GM18498 (cell line): ENCODE data around the gene COTL1.

ENCODE experiments used
- ATAC-seq: cut with Tn5 transposase; IDR thresholded peaks from one replicate; pipeline ENCODE4 v1.9.1; 2021; ENCODE audit warnings: mild to moderate bottlenecking, moderate library complexity; ENCODE audit not compliant: unreplicated experiment

Gene COTL1

DNA sequence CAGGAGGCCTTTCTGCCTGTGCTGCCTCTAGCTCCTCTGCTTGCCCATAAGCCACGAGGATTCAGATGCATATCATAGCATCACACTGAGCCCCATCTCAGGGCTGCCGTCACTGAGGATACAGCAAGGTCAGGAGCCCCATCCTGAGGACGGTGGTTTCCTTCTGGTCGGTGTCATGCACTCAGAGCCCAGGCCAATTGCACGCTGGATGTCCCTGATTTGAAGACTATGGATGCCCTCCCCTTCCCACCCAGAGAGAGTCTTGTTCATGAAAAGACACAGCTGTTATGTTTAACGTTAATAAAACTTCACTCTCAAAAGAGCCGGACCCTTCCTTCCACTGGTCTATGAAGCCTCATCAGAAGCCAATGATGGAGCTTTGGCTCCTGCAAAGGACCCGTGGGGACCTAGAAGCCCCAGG is 19.9 kb downstream of the COTL1 start:
- ATAC-seq, result no peak

DNA sequence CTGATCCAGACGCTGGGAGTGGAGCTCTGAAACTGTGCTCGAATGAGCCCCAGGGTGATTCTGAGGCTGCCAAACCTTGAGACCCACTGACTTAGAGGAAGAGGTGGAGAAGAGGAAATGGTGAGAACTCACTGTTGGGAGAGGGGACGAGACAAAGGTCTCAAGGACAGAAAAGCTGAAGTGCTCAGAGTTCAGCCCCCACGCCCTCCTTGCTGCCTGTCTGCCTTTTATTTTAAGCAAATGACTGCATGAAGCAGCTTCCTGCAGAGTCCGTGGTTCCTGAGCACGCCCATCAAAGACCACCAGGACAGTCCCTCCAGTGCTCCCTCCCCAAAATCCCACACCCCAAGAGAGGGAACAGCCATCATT is 20.4 kb downstream of the COTL1 start:
- no peak for ATAC-seq

- no peak for ATAC-seq
These were observed 20.9 kb downstream of the COTL1 start for GRCh38 chr16:84596801-84597527.

GRCh38 chr16:84596161-84596560 is 21.7 kb downstream of the COTL1 start:
- no peak for ATAC-seq

DNA sequence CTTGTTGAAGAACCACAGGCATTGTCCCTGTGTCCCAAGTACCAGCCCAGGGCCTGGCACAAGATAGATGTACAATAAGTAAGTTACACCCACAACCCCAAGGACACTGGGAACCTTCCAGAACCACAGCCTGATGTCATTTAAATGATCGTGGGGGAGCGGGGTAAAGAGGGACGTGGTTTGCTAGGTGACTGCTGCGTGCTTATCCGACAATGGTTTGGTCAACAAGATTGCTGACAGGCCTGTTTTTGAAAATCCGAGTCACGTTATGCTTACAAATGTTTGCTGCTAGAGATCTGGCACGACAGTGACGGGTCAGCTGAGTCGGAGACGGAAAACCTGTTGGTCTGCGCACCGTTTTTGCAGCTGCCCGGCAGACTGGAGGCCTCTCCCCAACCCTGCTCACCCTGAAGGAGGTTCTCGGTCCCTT is 22.8 kb downstream of the COTL1 start:
- ATAC-seq, result no peak

DNA sequence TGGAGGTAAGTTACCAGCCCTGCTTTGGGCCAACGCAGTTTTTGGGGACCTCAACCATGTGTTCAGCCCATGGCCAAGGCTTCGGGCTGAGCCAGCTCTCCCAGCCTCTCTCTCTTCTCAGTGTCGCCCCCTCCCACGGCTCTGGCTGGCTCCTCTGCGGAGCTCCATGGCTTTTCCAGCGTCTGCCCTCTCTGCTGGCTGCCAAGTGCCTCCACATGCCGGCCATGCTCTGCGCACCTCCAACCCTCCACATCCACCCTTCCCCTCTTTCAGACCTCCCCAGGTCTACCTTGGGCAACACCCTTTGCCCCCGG is 23.2 kb downstream of the COTL1 start:
- no peak for ATAC-seq

- peak; percentile 92 for ATAC-seq
These were observed 23.8 kb downstream of the COTL1 start for GRCh38 chr16:84593825-84594724.

GRCh38 chr16:84592718-84593117 is 25.2 kb downstream of the COTL1 start:
- no peak for ATAC-seq

DNA sequence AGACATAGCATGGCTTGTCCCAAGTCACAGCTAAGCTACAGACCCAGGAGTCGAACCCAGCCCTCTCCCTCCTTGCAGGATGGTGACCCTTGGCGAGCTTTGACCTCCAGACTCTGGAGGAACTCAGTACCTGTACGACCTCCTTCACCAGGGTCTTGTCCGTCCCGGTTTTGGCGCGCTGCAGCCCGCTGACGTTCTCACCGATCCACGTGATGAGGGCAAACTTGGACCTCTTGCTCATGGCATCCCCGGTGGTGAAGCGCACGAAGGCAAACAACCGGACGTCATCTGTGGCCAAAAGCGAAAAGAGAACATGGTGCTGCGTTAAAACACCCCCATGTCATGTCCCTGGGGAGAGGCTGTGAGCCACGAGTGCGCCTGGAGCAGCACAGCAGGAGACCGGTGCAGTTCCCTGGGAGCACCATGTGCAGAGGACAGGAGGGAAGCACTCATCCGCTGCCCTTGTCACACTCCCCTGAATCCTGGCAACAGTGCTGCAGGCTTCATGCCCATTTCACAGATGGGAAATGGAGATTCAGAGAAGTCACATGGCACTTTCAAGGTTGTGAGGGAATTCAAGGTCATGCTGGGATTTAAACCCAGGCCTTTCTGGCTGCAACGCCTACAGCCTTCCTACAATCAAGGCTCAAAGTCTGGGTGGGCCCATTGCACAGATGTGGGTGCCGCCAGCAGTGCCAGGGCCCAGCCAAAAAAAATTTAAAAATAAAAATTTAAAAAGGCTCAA is 27.7 kb downstream of the COTL1 start:
- ATAC-seq, result no peak

GRCh38 chr16:84588991-84589390 is 28.9 kb downstream of the COTL1 start:
- no peak for ATAC-seq

- ATAC-seq, result peak; percentile 78
These were observed 32.0 kb downstream of the COTL1 start for GRCh38 chr16:84585886-84586285.

DNA sequence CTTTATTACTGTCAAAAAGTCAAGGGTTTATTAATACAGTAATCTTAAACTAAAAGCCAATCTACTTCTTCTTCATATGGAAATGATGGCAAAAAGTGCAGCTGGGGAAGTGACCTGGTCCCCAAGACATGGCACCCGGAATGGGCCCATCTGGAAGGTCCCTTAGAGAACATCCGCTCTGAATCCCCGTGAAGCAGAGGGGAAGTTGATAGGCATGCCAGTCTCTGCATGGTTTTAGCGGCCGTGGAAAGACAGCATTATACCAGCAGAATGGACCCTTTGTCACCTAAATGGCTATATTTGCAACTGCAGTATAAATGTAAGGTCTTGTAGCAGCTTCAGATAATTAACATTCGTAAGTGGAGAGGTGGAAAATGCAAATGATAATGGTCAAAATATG is 32.4 kb downstream of the COTL1 start:
- ATAC-seq, result no peak

DNA sequence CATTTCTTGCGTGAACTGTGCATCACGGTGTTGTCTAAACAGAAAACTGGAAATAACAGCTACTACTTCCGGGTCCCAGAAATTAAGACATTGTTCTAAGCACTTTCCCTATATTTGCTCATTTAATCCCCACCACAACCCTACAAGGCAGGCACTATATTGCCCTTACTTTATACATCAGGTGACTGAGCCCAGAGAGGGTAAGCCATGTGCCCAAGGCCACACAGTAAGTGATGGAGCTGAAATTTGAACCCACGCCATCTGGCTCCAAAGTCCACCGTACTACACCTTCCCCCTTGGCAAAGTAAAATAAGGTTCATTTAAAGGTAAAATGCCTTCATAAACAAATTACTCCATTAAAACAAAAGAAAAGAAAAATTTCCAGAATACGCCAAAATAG is 33.2 kb downstream of the COTL1 start:
- no peak for ATAC-seq

- ATAC-seq, result no peak
These were observed 33.9 kb downstream of the COTL1 start for GRCh38 chr16:84583995-84584394.

- ATAC-seq, result no peak
These were observed 34.8 kb downstream of the COTL1 start for GRCh38 chr16:84582958-84583516.

DNA sequence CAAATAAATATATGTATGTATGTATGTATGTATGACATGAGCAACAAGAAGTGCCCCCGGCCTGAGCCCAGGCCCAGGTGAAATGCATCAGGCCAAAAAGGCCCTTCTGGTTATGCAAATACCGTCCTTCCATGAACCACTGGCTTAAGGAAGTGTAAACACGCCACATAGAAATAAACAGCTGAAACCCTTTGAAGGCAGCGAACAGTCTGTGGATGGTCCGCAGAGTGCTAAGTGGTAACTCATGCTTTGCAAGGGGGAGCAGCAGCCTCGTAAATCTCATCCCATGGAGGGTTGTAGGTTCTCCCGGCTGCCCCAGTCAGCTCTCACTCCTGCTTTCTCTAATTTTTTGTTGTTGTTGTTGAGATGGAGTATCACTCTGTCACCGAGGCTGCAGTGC is 36.7 kb downstream of the COTL1 start:
- no peak for ATAC-seq

DNA sequence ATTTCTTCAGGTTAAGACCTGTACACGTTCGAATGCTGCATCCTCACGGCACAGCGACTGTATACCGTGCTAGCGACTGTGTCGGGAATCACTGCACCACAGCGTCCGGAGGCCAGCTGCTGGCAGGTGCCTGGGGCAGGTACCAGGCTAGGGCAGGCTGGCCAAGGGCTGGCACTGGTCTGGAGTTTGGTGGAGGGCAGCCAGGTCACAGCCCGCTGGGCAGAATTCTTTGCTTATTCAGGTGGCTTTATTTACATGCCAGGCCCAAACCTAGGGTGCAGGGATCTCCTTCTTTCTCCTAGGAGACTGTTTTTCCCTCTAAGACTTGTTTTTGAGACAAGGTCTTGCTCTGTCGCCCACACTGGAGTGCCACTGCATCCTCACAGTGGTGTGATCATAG is 37.9 kb downstream of the COTL1 start:
- no peak for ATAC-seq

DNA sequence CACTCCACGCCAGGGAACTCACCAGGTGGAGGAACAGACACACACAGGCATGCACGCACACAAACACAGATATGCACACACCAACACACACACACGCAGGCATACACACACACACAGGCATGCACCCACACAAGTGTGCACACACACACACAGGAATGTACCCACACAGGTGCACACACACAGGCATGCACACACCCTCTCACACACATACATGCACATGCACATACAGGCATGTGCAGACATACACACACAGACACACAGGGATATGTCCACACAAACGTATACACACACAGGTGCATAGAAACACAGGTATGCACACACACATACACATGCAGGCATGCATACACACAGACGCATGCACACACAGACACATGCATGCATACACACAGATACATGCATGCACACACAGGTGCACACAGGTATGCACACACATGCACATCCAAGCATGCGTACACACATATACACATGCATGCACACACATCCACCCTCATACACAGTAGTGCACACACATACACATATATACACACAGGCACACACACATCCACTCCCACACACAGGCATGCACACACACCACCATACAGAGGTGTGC is 39.2 kb downstream of the COTL1 start:
- no peak for ATAC-seq

DNA sequence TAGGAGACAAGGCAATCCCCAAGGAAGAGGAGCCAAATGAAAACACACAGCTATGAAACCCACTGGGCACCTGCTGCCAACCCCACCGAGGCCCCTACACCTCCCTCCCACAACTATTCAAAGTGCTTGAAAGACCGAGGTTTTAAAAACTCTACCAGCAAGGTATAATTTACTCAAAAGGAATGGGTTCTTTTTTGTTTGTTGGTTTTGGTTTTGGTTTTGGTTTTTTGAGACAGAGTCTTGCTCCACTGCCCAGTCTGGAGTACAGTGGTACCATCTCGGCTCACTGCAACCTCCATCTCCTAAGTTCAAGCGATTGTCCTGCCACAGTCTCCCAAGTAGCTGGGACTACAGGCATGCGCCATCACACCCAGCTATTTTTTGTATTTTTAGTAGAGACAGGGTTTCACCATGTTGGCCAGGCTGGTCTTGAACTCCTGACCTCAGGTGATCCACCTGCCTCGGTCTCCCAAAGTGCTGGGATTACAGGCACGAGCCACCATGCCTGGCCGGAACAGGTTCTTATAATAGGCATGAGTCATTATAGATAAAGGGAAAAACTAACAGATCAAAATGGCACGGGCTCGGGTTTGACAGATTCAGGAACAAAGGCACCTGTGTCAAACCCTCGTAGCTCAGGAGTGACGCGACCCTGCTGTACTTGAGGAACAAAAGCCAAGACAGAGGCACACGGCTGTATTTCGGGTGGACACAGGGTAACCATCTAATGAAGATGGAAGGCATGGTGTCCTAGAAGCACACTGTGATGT is 40.7 kb downstream of the COTL1 start:
- no peak for ATAC-seq

- no peak for ATAC-seq
These were observed 42.0 kb downstream of the COTL1 start for GRCh38 chr16:84575914-84576313.
